ENCODE results near the gene PTCD2. TPM values are rescaled to one million over a fixed set of nuclear protein-coding genes. Genes with fewer than 3 reads are reported as not detected.
A peak's percentile ranks its signal among the peaks of the same experiment; 100 is the strongest.

Gene PTCD2
- total and polyA plus RNA-seq, 9 of the 15 experiments (the other 6 are each of a cell fraction or from before 2014, with no cell fraction given), result 11.9 to 28.5 (median 18.6) TPM

DNA sequence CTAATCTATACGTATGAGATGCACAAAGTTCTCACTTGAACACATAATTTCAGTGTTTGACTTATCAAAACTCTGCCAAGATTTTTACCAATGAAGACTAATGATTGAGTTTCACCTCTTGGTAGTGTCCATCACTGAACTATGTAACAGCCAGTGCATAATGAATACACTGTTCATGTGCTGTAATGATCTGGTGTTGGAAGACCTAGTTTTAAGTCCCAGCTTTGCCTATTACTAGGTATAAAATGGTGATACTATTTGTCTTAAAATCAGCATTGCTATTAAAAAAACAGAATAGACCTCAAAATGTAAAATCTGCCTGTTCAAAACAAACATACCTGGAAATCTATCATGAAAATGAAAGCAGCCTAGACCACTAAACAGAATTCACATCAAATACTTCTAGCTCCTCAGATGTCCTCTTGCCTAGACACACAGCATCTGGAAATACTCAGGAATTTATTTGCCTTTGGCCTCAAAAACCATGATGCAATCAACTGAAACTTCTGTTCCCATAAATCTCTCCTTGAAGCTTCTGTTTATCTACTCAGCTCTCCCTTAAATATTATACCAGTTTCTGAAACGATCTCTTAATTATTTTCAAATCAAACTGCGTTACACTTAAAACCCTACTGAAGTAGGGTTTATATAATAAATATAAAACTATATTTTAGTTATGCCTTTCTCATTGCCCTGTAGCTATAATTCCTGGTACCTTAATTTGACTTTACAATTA, 38.2 kb upstream of the PTCD2 start (continued):
- TF ChIP-seq, protein P1, sequence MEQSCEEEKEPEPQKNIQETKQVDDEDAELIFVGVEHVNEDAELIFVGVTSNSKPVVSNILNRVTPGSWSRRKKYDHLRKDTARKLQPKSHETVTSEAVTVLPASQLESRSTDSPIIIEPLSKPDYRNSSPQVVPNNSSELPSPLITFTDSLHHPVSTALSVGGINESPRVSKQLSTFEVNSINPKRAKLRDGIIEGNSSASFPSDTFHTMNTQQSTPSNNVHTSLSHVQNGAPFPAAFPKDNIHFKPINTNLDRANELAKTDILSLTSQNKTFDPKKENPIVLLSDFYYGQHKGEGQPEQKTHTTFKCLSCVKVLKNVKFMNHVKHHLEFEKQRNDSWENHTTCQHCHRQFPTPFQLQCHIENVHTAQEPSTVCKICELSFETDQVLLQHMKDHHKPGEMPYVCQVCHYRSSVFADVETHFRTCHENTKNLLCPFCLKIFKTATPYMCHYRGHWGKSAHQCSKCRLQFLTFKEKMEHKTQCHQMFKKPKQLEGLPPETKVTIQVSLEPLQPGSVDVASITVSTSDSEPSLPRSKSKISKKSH (CRISPR knock-in tag; IDR thresholded peaks at IDR 0.05), result no peak
- no peak for TF ChIP-seq HMG20A (CRISPR knock-in tag; conservative IDR thresholded peaks at IDR 0.05)
- TF ChIP-seq, protein P2, sequence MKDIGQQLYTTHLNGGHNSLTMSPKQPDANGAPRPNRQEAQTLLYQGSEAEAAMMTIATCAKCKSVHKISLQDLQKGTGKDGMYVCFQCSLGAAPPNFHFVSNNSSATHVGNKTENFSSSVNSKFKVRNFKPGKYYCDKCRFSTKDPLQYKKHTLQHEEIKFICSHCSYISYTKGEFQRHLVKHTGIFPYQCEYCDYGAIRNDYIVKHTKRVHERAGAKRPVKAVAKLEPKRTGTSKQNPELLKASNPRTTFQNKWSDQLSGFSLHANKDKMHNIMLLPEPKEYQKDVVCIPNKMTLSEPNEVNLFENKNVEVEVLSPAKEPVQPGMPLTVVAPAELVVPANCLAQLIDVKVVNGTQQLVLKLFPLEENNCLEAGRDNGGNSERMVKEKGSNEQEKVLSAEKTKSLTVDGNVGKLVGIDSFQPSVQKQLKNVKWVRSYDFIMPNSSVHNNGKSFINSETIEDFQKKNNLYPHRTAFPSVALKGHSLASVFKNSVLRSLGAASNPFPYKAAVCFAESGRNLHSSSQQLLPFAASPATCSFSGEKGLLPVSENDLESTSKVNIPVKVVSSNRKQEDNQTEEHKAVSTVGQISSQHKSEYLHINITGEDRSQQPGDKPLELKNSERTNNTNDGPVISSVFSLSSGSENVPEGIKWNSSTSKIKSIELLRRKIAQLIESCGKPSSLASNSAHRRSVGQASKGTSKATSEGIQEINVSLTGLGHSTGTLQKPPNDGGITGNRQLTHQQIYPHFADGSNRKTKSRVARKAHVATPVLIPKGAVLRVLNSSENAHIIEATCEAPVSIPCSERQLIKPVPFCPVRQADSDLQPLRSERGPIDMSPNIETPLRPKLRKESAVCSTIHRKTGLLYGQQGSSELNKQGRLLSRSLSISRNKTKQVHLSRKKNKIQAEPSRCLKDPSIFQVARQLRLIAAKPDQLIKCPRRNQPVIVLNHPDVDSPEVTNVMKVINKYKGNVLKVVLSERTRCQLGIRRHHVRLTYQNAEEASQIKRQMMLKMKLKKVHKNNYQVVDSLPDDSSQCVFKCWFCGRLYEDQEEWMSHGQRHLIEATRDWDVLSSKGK (CRISPR knock-in tag; IDR thresholded peaks at IDR 0.05), result no peak
- peak in 1 of 2 experiments; percentile 41; a peak in 2 of 4 replicates for TF ChIP-seq RCOR1 (IDR thresholded peaks at IDR 0.05; ENCODE audit: borderline replicate concordance in 1 of 2, low read depth in 2 of 2, low read length in 2 of 2)
- TF ChIP-seq ZNF408 (CRISPR knock-in tag; IDR thresholded peaks at IDR 0.05; ENCODE audit: low read depth), result no peak
- TF ChIP-seq, protein P3, sequence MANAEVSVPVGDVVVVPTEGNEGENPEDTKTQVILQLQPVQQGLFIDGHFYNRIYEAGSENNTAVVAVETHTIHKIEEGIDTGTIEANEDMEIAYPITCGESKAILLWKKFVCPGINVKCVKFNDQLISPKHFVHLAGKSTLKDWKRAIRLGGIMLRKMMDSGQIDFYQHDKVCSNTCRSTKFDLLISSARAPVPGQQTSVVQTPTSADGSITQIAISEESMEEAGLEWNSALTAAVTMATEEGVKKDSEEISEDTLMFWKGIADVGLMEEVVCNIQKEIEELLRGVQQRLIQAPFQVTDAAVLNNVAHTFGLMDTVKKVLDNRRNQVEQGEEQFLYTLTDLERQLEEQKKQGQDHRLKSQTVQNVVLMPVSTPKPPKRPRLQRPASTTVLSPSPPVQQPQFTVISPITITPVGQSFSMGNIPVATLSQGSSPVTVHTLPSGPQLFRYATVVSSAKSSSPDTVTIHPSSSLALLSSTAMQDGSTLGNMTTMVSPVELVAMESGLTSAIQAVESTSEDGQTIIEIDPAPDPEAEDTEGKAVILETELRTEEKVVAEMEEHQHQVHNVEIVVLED (CRISPR knock-in tag; IDR thresholded peaks at IDR 0.05), result peak; percentile 46; the same call in 1 of the 2 replicates
- TF ChIP-seq CBFA2T2 (conservative IDR thresholded peaks at IDR 0.05), result no peak
- no peak for TF ChIP-seq ZNF717 (CRISPR knock-in tag; IDR thresholded peaks at IDR 0.05)
- peak; percentile 61 for TF ChIP-seq ZNF584 (CRISPR knock-in tag; IDR thresholded peaks at IDR 0.05; ENCODE audit: low read depth)
- no peak for TF ChIP-seq PCBP1 (IDR thresholded peaks at IDR 0.05; ENCODE audit: low read depth, low read length, poor library complexity, severe bottlenecking)
- peak; percentile 20 to 35; a peak in 3 of 4 replicates for TF ChIP-seq RAD21 (CRISPR knock-in tag; conservative IDR thresholded peaks at IDR 0.05 in 1 of 2, IDR thresholded peaks at IDR 0.05 in 1 of 2)
- TF ChIP-seq MYBL2 (IDR thresholded peaks at IDR 0.05; ENCODE audit: low read depth), result no peak
- TF ChIP-seq MYBL2 (CRISPR knock-in tag; IDR thresholded peaks at IDR 0.05; ENCODE audit: borderline replicate concordance), result no peak
- TF ChIP-seq, protein P4, sequence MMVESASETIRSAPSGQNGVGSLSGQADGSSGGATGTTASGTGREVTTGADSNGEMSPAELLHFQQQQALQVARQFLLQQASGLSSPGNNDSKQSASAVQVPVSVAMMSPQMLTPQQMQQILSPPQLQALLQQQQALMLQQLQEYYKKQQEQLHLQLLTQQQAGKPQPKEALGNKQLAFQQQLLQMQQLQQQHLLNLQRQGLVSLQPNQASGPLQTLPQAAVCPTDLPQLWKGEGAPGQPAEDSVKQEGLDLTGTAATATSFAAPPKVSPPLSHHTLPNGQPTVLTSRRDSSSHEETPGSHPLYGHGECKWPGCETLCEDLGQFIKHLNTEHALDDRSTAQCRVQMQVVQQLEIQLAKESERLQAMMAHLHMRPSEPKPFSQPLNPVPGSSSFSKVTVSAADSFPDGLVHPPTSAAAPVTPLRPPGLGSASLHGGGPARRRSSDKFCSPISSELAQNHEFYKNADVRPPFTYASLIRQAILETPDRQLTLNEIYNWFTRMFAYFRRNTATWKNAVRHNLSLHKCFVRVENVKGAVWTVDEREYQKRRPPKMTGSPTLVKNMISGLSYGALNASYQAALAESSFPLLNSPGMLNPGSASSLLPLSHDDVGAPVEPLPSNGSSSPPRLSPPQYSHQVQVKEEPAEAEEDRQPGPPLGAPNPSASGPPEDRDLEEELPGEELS (CRISPR knock-in tag; IDR thresholded peaks at IDR 0.05; ENCODE audit: borderline replicate concordance), result no peak
- no peak for TF ChIP-seq ILF3 (IDR thresholded peaks at IDR 0.05; ENCODE audit: borderline replicate concordance)
- TF ChIP-seq, protein P5, sequence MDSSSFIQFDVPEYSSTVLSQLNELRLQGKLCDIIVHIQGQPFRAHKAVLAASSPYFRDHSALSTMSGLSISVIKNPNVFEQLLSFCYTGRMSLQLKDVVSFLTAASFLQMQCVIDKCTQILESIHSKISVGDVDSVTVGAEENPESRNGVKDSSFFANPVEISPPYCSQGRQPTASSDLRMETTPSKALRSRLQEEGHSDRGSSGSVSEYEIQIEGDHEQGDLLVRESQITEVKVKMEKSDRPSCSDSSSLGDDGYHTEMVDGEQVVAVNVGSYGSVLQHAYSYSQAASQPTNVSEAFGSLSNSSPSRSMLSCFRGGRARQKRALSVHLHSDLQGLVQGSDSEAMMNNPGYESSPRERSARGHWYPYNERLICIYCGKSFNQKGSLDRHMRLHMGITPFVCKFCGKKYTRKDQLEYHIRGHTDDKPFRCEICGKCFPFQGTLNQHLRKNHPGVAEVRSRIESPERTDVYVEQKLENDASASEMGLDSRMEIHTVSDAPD (CRISPR knock-in tag; IDR thresholded peaks at IDR 0.05), result no peak
